Measurements from ENCODE around the gene PSMB5. TPM values are rescaled to one million over a fixed set of nuclear protein-coding genes. Genes with fewer than 3 reads are reported as not detected.

The PSMB5 gene
- total and polyA plus RNA-seq, 2 of the 13 experiments (the other 11 are each of a cell fraction or from before 2014, with no cell fraction given), result 705 to 871 TPM

DNA sequence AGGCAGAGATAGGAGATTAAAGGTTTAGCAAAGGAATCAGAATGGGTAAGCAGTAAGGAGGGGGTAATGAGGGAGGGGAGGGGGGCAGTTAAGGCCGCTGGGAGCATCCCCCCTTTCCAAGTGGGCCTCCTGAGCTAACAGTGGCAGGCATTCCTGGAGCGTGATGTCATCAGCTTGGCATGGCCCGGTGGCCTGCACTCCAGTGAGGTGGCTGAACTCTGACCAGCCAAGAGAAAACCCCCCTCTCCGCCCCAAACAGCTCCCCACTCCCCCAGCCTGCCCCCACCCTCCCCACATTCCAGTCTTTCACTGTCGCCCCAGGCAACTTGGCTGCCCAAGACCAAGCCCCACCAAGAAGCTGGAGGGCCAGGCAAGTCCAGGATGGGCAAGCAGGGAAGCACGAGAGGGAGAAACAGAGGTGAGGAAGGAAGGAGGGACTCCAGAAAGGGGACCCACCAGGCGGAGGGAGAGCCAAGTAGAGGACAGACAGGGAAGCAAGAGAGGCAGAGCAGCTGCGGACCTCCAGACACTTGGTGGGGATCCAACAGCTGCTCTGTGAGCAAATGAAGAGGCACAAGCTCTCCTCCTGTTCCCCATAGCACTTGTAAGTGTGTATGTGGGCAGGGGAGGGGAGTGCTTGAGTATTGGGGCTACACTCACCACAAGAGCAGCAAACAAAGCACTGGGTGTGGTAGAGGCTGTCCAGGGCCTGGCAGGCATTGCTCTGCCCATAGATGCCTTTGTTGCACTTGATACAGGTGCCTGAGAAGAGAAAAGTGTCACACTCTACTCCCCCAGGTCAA is 56.8 kb downstream of the PSMB5 start (continued):
- TF ChIP-seq CHD4 (IDR thresholded peaks at IDR 0.05; ENCODE audit: borderline replicate concordance, low read length), result no peak
- TF ChIP-seq, protein P1, sequence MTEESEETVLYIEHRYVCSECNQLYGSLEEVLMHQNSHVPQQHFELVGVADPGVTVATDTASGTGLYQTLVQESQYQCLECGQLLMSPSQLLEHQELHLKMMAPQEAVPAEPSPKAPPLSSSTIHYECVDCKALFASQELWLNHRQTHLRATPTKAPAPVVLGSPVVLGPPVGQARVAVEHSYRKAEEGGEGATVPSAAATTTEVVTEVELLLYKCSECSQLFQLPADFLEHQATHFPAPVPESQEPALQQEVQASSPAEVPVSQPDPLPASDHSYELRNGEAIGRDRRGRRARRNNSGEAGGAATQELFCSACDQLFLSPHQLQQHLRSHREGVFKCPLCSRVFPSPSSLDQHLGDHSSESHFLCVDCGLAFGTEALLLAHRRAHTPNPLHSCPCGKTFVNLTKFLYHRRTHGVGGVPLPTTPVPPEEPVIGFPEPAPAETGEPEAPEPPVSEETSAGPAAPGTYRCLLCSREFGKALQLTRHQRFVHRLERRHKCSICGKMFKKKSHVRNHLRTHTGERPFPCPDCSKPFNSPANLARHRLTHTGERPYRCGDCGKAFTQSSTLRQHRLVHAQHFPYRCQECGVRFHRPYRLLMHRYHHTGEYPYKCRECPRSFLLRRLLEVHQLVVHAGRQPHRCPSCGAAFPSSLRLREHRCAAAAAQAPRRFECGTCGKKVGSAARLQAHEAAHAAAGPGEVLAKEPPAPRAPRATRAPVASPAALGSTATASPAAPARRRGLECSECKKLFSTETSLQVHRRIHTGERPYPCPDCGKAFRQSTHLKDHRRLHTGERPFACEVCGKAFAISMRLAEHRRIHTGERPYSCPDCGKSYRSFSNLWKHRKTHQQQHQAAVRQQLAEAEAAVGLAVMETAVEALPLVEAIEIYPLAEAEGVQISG (CRISPR knock-in tag; IDR thresholded peaks at IDR 0.05), result no peak
- peak; percentile 77 for TF ChIP-seq GABPB1 (CRISPR knock-in tag; IDR thresholded peaks at IDR 0.05)
- TF ChIP-seq ZNF839 (CRISPR knock-in tag; IDR thresholded peaks at IDR 0.05; ENCODE audit: borderline replicate concordance), result peak; percentile 63; the same call in 1 of the 2 replicates
- no peak for TF ChIP-seq MBNL3 (CRISPR knock-in tag; conservative IDR thresholded peaks at IDR 0.05)
- TF ChIP-seq KLF13 (CRISPR knock-in tag; IDR thresholded peaks at IDR 0.05), result peak; percentile 79; the same call in 1 of the 2 replicates
- no peak for TF ChIP-seq ZNF558 (CRISPR knock-in tag; IDR thresholded peaks at IDR 0.05; ENCODE audit: borderline replicate concordance)
- TF ChIP-seq GTF3A (CRISPR knock-in tag; conservative IDR thresholded peaks at IDR 0.05), result 0 out of 2 replicates have a peak, but pooled peaks have one; percentile 66
- TF ChIP-seq FOXJ3 (CRISPR knock-in tag; IDR thresholded peaks at IDR 0.05; ENCODE audit: borderline replicate concordance), result no peak

DNA sequence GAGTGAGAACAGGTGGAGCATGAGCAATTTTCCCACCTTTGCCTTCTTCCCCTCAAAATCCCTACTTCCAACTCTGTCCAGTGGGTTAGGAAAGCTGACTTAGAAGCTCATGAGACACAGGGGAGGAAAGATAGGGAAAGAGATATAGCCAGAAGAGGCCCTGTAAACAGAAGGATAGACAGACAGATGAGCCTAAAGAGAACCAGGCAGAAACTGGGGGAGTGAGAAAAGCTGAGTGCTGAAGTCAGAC is 57.3 kb downstream of the PSMB5 start:
- H4K20me1 ChIP-seq (ENCODE audit: insufficient read depth, low read length), result peaks cover 17% of the 10 kb centered on the region
- intact Hi-C loops (cut with micrococcal nuclease; ENCODE audit: unreplicated experiment), result loop anchor here (2.0 kb wide), 1 partner anchor 49 kb away; the partner anchor contains the start of gene PRMT5
- peaks cover 32 to 51% of the 10 kb centered on the region in 2 experiments for H3K36me3 ChIP-seq (replicated peaks in 1 of 2; ENCODE audit: control insufficient read depth in 1 of 2, insufficient read depth in 2 of 2, low read length in 2 of 2)
- POLR2A ChIA-PET, result interaction anchor here (0.6 to 26.8 kb wide), 59 partner anchors 0 to 1453 kb away, joined by 3 to 1670 read pairs (median 7); partner anchors contain the start of genes ACIN1, AJUBA, BCL2L2 and C14orf119
- peak overlapping the region; percentile 90 for H3K9ac ChIP-seq (ENCODE audit: insufficient read depth, low read depth, low read length)
- FAIRE-seq, result no peak
- peak overlapping the region; percentile 23 to 59 (median 29) for H3K4me3 ChIP-seq (replicated peaks in 1 of 3; ENCODE audit: insufficient read depth in 1 of 3, low read depth in 2 of 3, low read length in 3 of 3)
- CTCF ChIA-PET (ENCODE audit: low intra/inter-chr PET ratio, low total read pairs), result interaction anchor here (1.1 kb wide), 1 partner anchor 9 kb away, joined by 6 read pairs; no protein-coding TSS in a partner anchor
- H3K4me2 ChIP-seq (ENCODE audit: low read depth, low read length), result peak overlapping the region; percentile 92
- no peaks in the 10 kb centered on the region; a peak in 1 of 5 replicates for H3K27me3 ChIP-seq (ENCODE audit: control insufficient read depth in 1 of 2, insufficient read depth in 2 of 2, low read length in 2 of 2)
- peaks cover 80% of the 10 kb centered on the region for H3K4me1 ChIP-seq (ENCODE audit: insufficient read depth, low read length)
- H3K79me2 ChIP-seq (ENCODE audit: insufficient read depth, low read length), result peaks cover 79% of the 10 kb centered on the region
- in situ Hi-C loops (cut with HindIII; ENCODE audit: extremely low pct_ligation_motif_present, low pct_unique_long_range_greater_than_20kb), result no loop called here
- H3K27ac ChIP-seq (ENCODE audit: extremely low read length, insufficient read depth, low read length), result peak overlapping the region; percentile 97
- H3K9me3 ChIP-seq (ENCODE audit: low read length), result no peaks in the 10 kb centered on the region
- BruUV-seq (replicated peaks), result no TSS peak
- no peak for DNase-seq (ENCODE audit: low spot score)
- H2AFZ ChIP-seq (ENCODE audit: low read length), result no peak overlapping the region
- no peak for ATAC-seq
- TF ChIP-seq, protein P2, sequence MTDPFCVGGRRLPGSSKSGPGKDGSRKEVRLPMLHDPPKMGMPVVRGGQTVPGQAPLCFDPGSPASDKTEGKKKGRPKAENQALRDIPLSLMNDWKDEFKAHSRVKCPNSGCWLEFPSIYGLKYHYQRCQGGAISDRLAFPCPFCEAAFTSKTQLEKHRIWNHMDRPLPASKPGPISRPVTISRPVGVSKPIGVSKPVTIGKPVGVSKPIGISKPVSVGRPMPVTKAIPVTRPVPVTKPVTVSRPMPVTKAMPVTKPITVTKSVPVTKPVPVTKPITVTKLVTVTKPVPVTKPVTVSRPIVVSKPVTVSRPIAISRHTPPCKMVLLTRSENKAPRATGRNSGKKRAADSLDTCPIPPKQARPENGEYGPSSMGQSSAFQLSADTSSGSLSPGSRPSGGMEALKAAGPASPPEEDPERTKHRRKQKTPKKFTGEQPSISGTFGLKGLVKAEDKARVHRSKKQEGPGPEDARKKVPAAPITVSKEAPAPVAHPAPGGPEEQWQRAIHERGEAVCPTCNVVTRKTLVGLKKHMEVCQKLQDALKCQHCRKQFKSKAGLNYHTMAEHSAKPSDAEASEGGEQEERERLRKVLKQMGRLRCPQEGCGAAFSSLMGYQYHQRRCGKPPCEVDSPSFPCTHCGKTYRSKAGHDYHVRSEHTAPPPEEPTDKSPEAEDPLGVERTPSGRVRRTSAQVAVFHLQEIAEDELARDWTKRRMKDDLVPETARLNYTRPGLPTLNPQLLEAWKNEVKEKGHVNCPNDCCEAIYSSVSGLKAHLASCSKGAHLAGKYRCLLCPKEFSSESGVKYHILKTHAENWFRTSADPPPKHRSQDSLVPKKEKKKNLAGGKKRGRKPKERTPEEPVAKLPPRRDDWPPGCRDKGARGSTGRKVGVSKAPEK (CRISPR knock-in tag; IDR thresholded peaks at IDR 0.05; ENCODE audit: borderline replicate concordance), result 0 out of 2 replicates have a peak, but pooled peaks have one; percentile 21
- TF ChIP-seq NFIB (CRISPR knock-in tag; IDR thresholded peaks at IDR 0.05; ENCODE audit: borderline replicate concordance) (no peak), ZNF549 (CRISPR knock-in tag; IDR thresholded peaks at IDR 0.05) (no peak), ZNF839 (CRISPR knock-in tag; IDR thresholded peaks at IDR 0.05; ENCODE audit: borderline replicate concordance) (0 out of 2 replicates have a peak, but pooled peaks have one; percentile 52), PAWR (CRISPR knock-in tag; IDR thresholded peaks at IDR 0.05; ENCODE audit: borderline replicate concordance) (no peak), BCL6 (CRISPR knock-in tag; IDR thresholded peaks at IDR 0.05) (no peak)
- TF ChIP-seq, protein P3, sequence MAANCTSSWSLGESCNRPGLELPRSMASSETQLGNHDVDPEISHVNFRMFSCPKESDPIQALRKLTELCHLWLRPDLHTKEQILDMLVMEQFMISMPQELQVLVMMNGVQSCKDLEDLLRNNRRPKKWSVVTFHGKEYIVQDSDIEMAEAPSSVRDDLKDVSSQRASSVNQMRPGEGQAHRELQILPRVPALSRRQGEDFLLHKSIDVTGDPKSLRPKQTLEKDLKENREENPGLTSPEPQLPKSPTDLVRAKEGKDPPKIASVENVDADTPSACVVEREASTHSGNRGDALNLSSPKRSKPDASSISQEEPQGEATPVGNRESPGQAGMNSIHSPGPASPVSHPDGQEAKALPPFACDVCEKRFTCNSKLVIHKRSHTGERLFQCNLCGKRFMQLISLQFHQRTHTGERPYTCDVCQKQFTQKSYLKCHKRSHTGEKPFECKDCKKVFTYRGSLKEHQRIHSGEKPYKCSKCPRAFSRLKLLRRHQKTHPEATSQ (CRISPR knock-in tag; IDR thresholded peaks at IDR 0.05; ENCODE audit: borderline replicate concordance), result no peak
